Jurkat, Clone E6-1 (cell line): ENCODE measurements around the gene ZNF592.

Experiments used
- DNase-seq: peaks from one replicate; pipeline ENCODE4 v3.0.0-alpha.2; 2011; ENCODE audit warnings: low read depth, low spot score
- H3K4me3 ChIP-seq: 2 replicates; pipeline ENCODE4 v1.5.1; 2011; ENCODE audit warnings: mild to moderate bottlenecking, low read length, control low read depth, moderate library complexity

The ZNF592 gene

GRCh38 chr15:84766461-84767035, 18.2 kb downstream of the ZNF592 start:
- DNase-seq, result no peak
- H3K4me3 ChIP-seq, result no peak overlapping the region

GRCh38 chr15:84772031-84772430, 23.6 kb downstream of the ZNF592 start:
- no peak overlapping the region for H3K4me3 ChIP-seq
- no peak for DNase-seq

- no peak for DNase-seq
These were observed 24.1 kb downstream of the ZNF592 start for GRCh38 chr15:84772467-84772866.

GRCh38 chr15:84773716-84774115, 25.3 kb downstream of the ZNF592 start:
- no peak for DNase-seq
- no peak overlapping the region for H3K4me3 ChIP-seq

More at GRCh38 chr15:84772467-84772866, 24.1 kb downstream of the ZNF592 start:
- H3K4me3 ChIP-seq, result no peak overlapping the region

DNA sequence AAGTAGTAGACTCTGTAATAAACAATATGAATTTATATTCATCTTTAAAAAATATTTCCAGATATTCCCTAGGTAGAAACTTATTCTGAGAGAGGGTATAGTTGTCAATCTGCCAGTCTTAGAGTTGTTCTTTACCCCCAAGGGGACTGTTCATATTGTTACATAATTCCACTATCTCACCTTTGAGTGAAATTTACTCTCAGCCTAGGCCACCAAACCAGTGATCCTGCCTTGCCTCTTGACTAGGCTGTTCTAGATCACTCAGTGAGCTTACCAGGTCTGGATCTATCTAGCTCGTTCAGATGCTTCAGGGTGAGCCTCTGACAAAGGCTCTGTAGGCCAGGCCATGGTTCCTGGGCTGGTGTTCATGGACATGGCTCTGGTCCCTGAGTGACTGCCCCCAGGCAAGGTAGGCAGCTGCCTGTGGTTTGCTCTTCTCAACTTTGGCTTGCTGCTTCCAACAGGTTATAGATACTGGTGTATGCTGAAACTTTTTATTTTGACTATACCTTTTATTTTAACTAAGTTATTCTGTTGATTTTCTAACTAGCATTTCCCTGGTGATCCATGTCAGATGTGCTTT, 27.6 kb downstream of the ZNF592 start:
- no peak for DNase-seq
- H3K4me3 ChIP-seq, result no peak overlapping the region

GRCh38 chr15:84778194-84778593, 29.8 kb downstream of the ZNF592 start:
- H3K4me3 ChIP-seq, result no peak overlapping the region
- DNase-seq, result no peak

GRCh38 chr15:84780492-84780891, 32.1 kb downstream of the ZNF592 start:
- H3K4me3 ChIP-seq, result no peak overlapping the region
- no peak for DNase-seq

DNA sequence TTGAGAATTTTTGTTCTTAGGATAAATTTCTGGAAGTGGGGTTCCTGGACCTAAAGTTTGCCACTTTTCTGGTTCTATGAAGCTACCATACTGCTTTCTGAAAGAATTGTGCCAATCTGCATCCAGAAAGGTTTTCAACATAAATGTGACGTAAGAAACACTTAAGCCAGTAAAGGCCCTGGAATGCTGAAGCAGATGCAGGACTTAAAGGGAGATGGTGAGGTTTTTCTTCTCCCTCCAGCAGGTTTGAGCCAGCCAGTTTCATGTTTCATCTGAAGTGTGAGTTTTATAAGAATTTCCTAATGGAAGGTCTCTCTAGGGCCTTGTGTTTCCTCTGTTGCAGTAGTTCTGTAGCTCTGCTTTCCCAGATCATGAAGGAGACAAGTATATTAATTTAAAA, 33.1 kb downstream of the ZNF592 start:
- no peak for DNase-seq
- H3K4me3 ChIP-seq, result no peak overlapping the region

DNA sequence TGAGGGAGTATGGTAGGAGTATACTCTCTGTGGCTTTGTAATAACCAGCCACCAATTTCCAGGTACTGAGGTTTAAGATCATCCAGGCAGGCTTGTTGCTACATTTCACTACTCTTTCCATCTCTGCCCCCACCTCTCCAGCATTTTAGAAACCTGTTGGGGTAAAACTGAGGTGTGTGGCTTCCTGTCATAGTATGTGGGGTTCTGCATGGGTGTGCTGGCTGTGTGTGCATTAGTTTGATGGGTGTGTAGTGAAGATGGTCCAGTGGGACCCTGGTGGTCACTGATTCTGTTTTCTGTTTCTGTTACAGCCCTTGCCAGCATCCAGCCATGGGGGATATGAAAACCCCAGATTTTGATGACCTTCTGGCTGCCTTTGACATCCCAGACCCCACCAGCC, 34.0 kb downstream of the ZNF592 start:
- no peak overlapping the region for H3K4me3 ChIP-seq
- DNase-seq, result no peak

DNA sequence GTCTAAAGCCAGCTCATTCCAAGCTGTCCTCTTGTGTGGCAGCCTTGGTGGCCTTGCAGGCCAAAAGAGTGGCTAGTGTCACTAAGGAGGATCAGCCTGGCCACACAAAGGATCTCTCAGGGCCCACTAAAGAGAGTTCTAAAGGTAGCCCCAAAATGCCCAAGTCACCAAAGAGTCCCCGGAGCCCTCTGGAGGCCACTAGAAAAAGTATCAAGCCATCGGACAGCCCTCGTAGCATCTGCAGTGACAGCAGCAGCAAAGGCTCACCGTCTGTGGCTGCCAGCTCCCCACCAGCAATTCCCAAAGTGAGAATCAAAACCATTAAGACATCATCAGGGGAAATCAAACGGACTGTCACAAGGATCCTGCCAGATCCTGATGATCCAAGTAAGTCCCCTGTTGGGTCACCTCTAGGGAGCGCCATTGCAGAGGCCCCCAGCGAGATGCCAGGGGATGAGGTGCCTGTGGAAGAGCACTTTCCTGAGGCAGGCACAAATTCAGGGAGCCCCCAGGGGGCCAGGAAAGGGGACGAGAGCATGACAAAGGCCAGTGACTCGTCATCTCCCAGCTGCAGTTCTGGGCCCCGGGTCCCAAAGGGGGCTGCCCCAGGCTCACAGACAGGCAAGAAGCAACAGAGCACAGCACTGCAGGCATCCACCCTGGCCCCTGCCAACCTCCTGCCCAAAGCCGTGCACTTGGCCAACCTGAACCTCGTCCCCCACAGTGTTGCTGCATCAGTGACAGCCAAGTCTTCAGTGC, 35.3 kb downstream of the ZNF592 start:
- no peak overlapping the region for H3K4me3 ChIP-seq
- no peak for DNase-seq

GRCh38 chr15:84784262-84784661, 35.9 kb downstream of the ZNF592 start:
- H3K4me3 ChIP-seq, result no peak overlapping the region
- no peak for DNase-seq

DNA sequence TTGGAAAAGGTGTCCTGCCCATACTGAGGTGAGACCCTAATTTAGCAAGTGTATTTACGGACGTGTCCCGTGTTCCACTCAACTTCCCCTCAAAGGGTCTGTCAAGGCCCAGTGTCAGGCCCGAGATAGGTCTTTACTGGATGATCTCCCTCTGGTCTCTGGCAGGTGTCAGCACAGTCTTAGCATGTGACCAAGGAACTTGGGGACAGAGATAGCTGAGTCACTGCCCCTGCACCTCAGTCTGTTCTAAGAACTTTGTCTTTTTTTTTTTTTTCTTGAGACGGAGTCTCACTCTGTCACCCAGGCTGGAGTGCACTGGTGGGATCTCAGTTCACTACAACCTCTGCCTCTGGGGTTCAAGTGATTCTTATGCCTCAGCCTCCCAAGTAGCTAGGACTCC, 36.7 kb downstream of the ZNF592 start:
- no peak for DNase-seq
- no peak overlapping the region for H3K4me3 ChIP-seq

- H3K4me3 ChIP-seq, result no peak overlapping the region
- no peak for DNase-seq
These were observed 40.1 kb downstream of the ZNF592 start for GRCh38 chr15:84788500-84788899.

GRCh38 chr15:84789762-84790161, 41.4 kb downstream of the ZNF592 start:
- H3K4me3 ChIP-seq, result no peak overlapping the region
- DNase-seq, result no peak

DNA sequence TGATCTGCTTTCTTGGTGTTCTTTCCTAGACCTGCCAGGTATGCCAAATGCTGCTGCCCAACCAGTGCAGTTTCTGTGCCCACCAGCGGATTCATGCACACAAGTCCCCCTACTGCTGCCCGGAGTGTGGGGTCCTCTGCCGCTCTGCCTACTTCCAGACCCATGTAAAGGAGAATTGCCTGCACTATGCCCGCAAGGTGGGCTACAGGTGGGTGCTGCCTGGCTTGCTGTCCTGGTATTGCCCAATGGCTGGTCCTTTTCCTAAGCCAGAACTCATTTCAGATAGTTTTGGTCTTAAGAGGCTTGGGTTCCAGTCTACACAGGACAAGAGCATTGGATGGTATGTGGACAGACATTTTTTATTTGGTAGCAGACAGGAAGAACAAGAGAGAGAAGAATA, 42.3 kb downstream of the ZNF592 start:
- DNase-seq, result no peak
- H3K4me3 ChIP-seq, result no peak overlapping the region

DNA sequence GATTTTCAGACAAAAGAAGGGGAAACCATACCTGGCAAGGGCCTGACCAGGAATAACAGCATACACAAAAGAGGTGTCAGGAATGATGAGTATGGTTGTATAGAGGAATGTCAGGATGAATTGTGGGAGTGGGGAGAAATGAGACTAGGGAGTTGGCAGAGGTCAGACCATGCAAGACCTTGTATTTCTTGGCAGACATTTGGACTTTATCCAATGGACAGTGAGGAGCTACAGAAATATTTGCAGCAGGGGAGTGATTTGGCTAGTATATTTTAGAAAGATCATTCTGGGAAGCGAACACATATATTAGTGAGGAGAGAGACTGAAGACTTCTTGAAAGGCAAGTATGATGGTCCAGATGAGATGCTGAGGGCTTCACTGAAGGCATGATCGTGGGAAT, 43.4 kb downstream of the ZNF592 start:
- no peak for DNase-seq

GRCh38 chr15:84793431-84794161, 45.2 kb downstream of the ZNF592 start:
- H3K4me3 ChIP-seq, result no peak overlapping the region
- no peak for DNase-seq

More for the DNA sequence above, 43.4 kb downstream of the ZNF592 start:
- no peak overlapping the region for H3K4me3 ChIP-seq

DNA sequence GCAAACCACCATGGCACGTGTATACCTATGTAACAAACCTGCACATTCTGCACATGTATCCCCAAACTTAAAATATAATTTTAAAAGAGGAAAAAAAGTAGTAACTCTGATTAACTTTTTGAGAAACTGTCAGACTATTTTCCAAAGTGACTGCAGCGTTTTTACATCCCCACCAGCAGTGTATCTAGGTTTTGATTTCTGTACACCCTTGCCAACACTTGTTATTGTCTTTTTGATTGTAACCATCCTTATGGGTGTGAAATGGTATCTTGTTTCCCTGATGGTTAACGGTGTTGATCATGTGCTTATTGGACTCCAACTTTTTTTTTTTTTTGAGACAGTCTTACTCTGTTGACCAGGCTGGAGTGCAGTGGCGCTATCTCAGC, 45.8 kb downstream of the ZNF592 start:
- no peak overlapping the region for H3K4me3 ChIP-seq
- DNase-seq, result no peak

GRCh38 chr15:84795186-84795585, 46.8 kb downstream of the ZNF592 start:
- DNase-seq, result no peak
- no peak overlapping the region for H3K4me3 ChIP-seq

GRCh38 chr15:84797212-84797611, 48.8 kb downstream of the ZNF592 start:
- no peak for DNase-seq
- no peak overlapping the region for H3K4me3 ChIP-seq
